ACC112 (cell line): ENCODE results near the gene ATAD3B.
"Not testable (repeated sequence)": the region's sequence is repeated elsewhere in the genome, so short reads cannot be mapped to it uniquely, and the experiment has no call there.

Source experiments
- H2AFZ ChIP-seq: fragments of 200-600 bp; sonication (generic); one replicate; pipeline ENCODE4 v1.6.0; 2017; ENCODE audit warnings: antibody characterized with exemption, low read length; ENCODE audit not compliant: unreplicated experiment
- H3K27ac ChIP-seq: fragments of 200-600 bp; sonication (generic); 2 replicates; pipeline ENCODE4 v1.5.1; 2014; ENCODE audit warnings: low read depth, mild to moderate bottlenecking, antibody characterized with exemption, low read length, moderate library complexity
- H3K27me3 ChIP-seq: fragments of 200-600 bp; sonication (generic); 2 replicates; pipeline ENCODE4 v1.6.1; 2014; ENCODE audit warnings: mild to moderate bottlenecking, antibody characterized with exemption, low read length, moderate library complexity, mixed read lengths; ENCODE audit not compliant: insufficient read depth
- H3K36me3 ChIP-seq: fragments of 200-600 bp; sonication (generic); 2 replicates; pipeline ENCODE4 v1.6.1; 2016; ENCODE audit warnings: mild to moderate bottlenecking, antibody characterized with exemption, low read length, moderate library complexity, mixed read lengths; ENCODE audit not compliant: insufficient read depth
- H3K4me1 ChIP-seq: fragments of 200-600 bp; sonication (generic); one replicate; pipeline ENCODE4 v1.6.1; 2016; ENCODE audit warnings: low read length, mixed read lengths; ENCODE audit not compliant: insufficient read depth, unreplicated experiment, control insufficient read depth
- H3K4me3 ChIP-seq: fragments of 200-600 bp; sonication (generic); 2 replicates; pipeline ENCODE4 v1.5.1; 2014; ENCODE audit warnings: mild to moderate bottlenecking, low read depth, low read length
- H3K79me2 ChIP-seq: fragments of 200-600 bp; sonication (generic); one replicate; pipeline ENCODE4 v1.6.0; 2016; ENCODE audit warnings: low read length; ENCODE audit not compliant: control insufficient read depth, unreplicated experiment, insufficient read depth

ATAD3B gene

GRCh38 chr1:1483714-1484113 is 12.1 kb downstream of the ATAD3B start:
- H3K27me3 ChIP-seq, result no peaks in the 10 kb centered on the region
- no peak overlapping the region for H2AFZ ChIP-seq
- H3K4me1 ChIP-seq, result no peaks in the 10 kb centered on the region
- peaks cover 29% of the 10 kb centered on the region for H3K36me3 ChIP-seq
- peaks cover 5% of the 10 kb centered on the region for H3K79me2 ChIP-seq
- H3K4me3 ChIP-seq, result no peak overlapping the region
- H3K27ac ChIP-seq, result no peak overlapping the region

DNA sequence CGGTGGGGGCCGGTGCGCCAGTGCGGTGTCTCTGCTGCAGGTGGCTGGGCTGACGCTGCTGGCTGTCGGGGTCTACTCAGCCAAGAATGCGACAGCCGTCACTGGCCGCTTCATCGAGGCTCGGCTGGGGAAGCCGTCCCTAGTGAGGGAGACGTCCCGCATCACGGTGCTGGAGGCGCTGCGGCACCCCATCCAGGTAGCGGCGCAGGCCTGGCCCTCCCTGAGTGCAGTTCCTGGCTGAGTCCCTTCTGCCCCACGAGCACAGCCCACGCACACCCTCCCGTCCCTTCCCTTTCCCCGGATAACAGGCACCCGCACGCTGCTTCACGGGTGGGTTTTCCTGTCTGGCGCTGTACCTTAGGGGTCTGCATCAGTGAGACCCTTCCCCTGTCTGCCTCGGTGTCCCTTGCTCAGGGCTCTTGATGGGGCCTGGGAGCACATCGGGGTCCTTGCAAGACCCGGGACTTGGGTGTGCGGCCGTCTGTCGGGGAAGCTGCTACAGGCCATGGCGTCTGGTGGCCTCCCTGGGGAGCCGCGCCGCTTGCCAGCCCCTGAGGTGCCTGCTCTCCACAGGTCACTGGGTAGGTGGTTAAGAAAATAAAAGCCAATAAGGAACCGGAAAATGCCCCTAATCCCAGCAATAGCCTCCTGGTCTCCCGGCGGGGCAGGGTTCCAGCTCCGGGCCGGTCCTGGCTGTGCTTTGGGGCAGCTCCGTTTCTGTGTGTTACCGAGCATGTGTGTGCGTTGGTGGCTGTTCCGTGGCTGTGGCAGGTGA is 13.6 kb downstream of the ATAD3B start:
- H3K36me3 ChIP-seq, result peaks cover 36% of the 10 kb centered on the region

DNA sequence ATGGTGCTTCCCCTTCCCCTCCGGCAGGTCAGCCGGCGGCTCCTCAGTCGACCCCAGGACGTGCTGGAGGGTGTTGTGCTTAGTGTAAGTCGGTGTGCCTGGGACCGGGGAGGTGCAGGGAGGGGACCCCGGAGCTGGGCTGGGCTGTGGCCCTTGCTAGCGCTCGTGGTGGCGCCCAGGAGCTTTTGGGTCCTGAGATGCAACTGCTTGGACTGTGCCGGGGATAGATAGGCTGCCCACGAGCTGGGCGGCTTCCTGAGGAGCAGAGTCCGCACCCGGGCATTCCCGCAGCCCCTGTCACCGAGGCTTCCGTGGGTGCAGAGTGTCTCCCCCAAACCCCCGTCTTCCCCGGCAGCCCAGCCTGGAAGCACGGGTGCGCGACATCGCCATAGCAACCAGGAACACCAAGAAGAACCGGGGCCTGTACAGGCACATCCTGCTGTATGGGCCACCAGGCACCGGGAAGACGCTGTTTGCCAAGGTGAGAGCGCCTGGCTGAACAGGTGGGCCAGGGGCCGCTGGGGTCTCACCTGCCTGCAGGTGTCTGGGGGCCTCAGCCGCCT is 14.3 kb downstream of the ATAD3B start:
- not testable (repeated sequence) for H3K27me3 ChIP-seq, H3K79me2 ChIP-seq, H3K4me3 ChIP-seq, H2AFZ ChIP-seq, H3K27ac ChIP-seq, H3K4me1 ChIP-seq
- H3K36me3 ChIP-seq, result peaks cover 42% of the 10 kb centered on the region

More for the DNA sequence above, 13.6 kb downstream of the ATAD3B start:
- not testable (repeated sequence) for H3K27me3 ChIP-seq, H2AFZ ChIP-seq, H3K79me2 ChIP-seq, H3K27ac ChIP-seq, H3K4me3 ChIP-seq, H3K4me1 ChIP-seq

DNA sequence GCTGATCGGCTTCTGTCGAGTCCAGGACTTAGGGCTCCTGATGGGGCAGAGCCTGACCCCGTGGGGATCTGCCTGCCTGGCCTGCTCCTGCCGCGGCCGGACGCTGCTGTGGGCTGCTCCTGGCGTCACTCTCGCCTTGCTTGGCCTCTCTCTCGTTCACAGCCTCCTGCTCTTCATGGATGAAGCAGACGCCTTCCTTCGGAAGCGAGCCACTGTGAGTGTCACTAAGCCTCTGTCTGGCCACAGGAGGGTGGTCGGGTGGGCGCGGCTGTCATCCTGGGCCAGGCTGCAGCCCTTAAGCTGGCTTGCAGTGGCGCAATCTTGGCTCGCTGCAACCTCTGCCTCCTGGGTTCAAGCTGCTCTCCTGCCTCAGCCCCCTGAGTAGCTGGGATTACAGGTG is 16.1 kb downstream of the ATAD3B start:
- Histone ChIP-seq H3K4me3 (no peak overlapping the region), H3K36me3 (peaks cover 54% of the 10 kb centered on the region), H3K27ac (no peak overlapping the region), H3K4me1 (no peaks in the 10 kb centered on the region), H3K27me3 (no peaks in the 10 kb centered on the region), H2AFZ (no peak overlapping the region), H3K79me2 (peaks cover 2% of the 10 kb centered on the region)

- no peaks in the 10 kb centered on the region for H3K79me2 ChIP-seq
- no peak overlapping the region for H3K4me3 ChIP-seq
- no peaks in the 10 kb centered on the region for H3K27me3 ChIP-seq
- H3K4me1 ChIP-seq, result no peaks in the 10 kb centered on the region
- H3K27ac ChIP-seq, result no peak overlapping the region
- H3K36me3 ChIP-seq, result peaks cover 52% of the 10 kb centered on the region
- no peak overlapping the region for H2AFZ ChIP-seq
Measured at GRCh38 chr1:1489231-1489630, 17.7 kb downstream of the ATAD3B start.

DNA sequence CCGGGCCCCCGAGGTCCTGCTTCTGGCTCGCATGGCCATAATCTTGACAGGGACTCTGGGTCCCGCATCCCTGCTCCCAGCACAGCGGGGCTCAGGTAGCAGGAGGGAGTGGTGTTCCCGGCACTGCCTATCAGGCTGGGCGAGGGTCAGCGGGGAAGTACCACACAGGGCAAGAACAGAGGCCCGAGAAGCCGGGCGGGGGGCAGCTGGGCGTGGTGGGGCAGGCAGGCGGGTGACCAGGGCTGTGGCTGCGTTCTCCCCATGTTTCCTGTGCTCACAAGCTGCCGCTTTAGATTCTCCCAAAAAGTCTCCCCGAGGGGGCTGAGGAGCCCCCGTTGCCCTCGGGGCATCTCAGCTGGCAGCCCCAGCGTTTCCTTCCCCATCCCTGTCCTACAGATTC is 18.3 kb downstream of the ATAD3B start:
- Histone ChIP-seq H3K27ac (no peak overlapping the region), H2AFZ (no peak overlapping the region), H3K27me3 (no peaks in the 10 kb centered on the region), H3K36me3 (peaks cover 49% of the 10 kb centered on the region), H3K79me2 (no peaks in the 10 kb centered on the region), H3K4me3 (no peak overlapping the region), H3K4me1 (no peaks in the 10 kb centered on the region)

GRCh38 chr1:1490633-1491230 is 19.2 kb downstream of the ATAD3B start:
- no peaks in the 10 kb centered on the region for H3K79me2 ChIP-seq
- H3K36me3 ChIP-seq, result peaks cover 49% of the 10 kb centered on the region
- H3K27ac ChIP-seq, result no peak overlapping the region
- H3K4me3 ChIP-seq, result no peak overlapping the region
- H3K4me1 ChIP-seq, result no peaks in the 10 kb centered on the region
- H2AFZ ChIP-seq, result no peak overlapping the region
- no peaks in the 10 kb centered on the region for H3K27me3 ChIP-seq

DNA sequence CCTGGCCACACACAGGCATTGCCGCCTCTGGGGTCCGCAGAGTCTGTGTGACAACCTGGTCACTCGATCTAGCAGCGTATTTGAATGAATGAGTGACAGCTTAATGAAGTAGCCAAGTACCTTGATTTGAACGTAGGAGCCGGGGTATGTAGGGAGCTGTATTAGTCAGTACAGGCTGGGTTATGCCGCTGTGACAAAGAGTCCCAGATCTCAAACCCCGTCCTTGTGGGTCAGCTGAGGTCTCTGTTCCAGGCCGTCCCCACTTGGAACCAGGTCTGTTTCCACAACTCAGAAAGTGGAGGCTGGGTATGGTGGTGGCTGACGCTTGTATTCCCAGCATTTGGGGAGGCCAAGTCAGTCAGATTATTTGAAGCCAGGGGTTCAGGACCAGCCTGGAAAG is 20.0 kb downstream of the ATAD3B start:
- no peaks in the 10 kb centered on the region for H3K79me2 ChIP-seq
- no peak overlapping the region for H2AFZ ChIP-seq
- peaks cover 49% of the 10 kb centered on the region for H3K36me3 ChIP-seq
- H3K4me3 ChIP-seq, result no peak overlapping the region
- no peak overlapping the region for H3K27ac ChIP-seq
- H3K4me1 ChIP-seq, result no peaks in the 10 kb centered on the region
- H3K27me3 ChIP-seq, result no peaks in the 10 kb centered on the region

- H3K36me3 ChIP-seq, result peaks cover 36% of the 10 kb centered on the region
- H3K4me1 ChIP-seq, H3K4me3 ChIP-seq: not testable (repeated sequence)
Measured at GRCh38 chr1:1494311-1494710, 22.7 kb downstream of the ATAD3B start.

GRCh38 chr1:1495461-1495975 is 24.0 kb downstream of the ATAD3B start:
- not testable (repeated sequence) for H3K27me3 ChIP-seq, H3K27ac ChIP-seq, H3K79me2 ChIP-seq, H3K4me3 ChIP-seq, H3K4me1 ChIP-seq, H2AFZ ChIP-seq
- H3K36me3 ChIP-seq, result peaks cover 26% of the 10 kb centered on the region

More at GRCh38 chr1:1494311-1494710, 22.7 kb downstream of the ATAD3B start:
- H3K27ac ChIP-seq, H3K79me2 ChIP-seq, H3K27me3 ChIP-seq, H2AFZ ChIP-seq: not testable (repeated sequence)
